ENCODE results near the gene RNF123.
"Not testable (repeated sequence)": the region's sequence is repeated elsewhere in the genome, so short reads cannot be mapped to it uniquely, and the experiment has no call there.

GRCh38 chr3:49686346-49686745, 3.0 kb upstream of the RNF123 start:
- not testable (repeated sequence) for TF ChIP-seq POLR2A, CTCF (IDR thresholded peaks at IDR 0.05)
